T-helper 17 cell (primary cell): ENCODE results near the gene SETBP1. TPM values are rescaled to one million over a fixed set of nuclear protein-coding genes. Genes with fewer than 3 reads are reported as not detected.

Source experiments
- ATAC-seq: fragments of 150-1000 bp; cut with Tn5 transposase; 2 replicates; pipeline ENCODE4 v1.10.0; 2021; ENCODE audit warnings: mild to moderate bottlenecking, moderate library complexity
- DNase-seq, 3 donors: peaks; one replicate each; pipeline versions ENCODE4 v3.0.0 to v3.0.0-alpha.2; 2020 to 2021
- H3K9me3 ChIP-seq: one replicate; pipeline ENCODE4 v1.7.0; 2013; ENCODE audit warnings: low read length, mild to moderate bottlenecking; ENCODE audit not compliant: control insufficient read depth, poor library complexity, severe bottlenecking
- H3K27ac Mint-ChIP-seq: one replicate; pipeline ENCODE4 v1.8.0; 2022; ENCODE audit warnings: mild to moderate bottlenecking, moderate library complexity, mixed read lengths
- H3K27me3 Mint-ChIP-seq: one replicate; pipeline ENCODE4 v1.8.0; 2022; ENCODE audit warnings: mixed read lengths
- H3K36me3 Mint-ChIP-seq: one replicate; pipeline ENCODE4 v1.8.0; 2022; ENCODE audit warnings: low read depth, mixed read lengths
- H3K4me1 Mint-ChIP-seq: one replicate; pipeline ENCODE4 v1.8.0; 2022; ENCODE audit warnings: mild to moderate bottlenecking, mixed read lengths
- H3K4me3 Mint-ChIP-seq: one replicate; pipeline ENCODE4 v1.8.0; 2022; ENCODE audit warnings: mild to moderate bottlenecking, moderate library complexity, mixed read lengths
- total RNA-seq, 4 donors: library from RNA in 2 of 4; stranded (reverse) in 2 of 4; gene quantifications; one replicate each; pipeline ENCODE4 v1.2.3 and lab custom pipeline; 2022 to 2026

The SETBP1 gene
- total RNA-seq, 2 donors from 2014 or later: 0.83 to 3.6 TPM

- Mint-ChIP-seq H3K4me1 (no peaks in the 10 kb centered on the region), H3K27ac (no peak overlapping the region), H3K4me3 (no peak overlapping the region), H3K27me3 (peaks cover 52% of the 10 kb centered on the region), H3K36me3 (peaks cover 2% of the 10 kb centered on the region)
- ATAC-seq: no peak
- no peaks in the 10 kb centered on the region for H3K9me3 ChIP-seq
- no peak for DNase-seq
Measured at GRCh38 chr18:44655435-44655834, 25.3 kb upstream of the SETBP1 start.

GRCh38 chr18:44659771-44660170, 20.9 kb upstream of the SETBP1 start:
- Mint-ChIP-seq H3K36me3 (peaks cover 2% of the 10 kb centered on the region), H3K4me1 (no peaks in the 10 kb centered on the region), H3K27ac (no peak overlapping the region), H3K27me3 (peaks cover 51% of the 10 kb centered on the region), H3K4me3 (no peak overlapping the region)
- DNase-seq: no peak
- H3K9me3 ChIP-seq: no peaks in the 10 kb centered on the region
- ATAC-seq: no peak

GRCh38 chr18:44668270-44668975, 12.3 kb upstream of the SETBP1 start:
- no peaks in the 10 kb centered on the region for H3K9me3 ChIP-seq
- Mint-ChIP-seq H3K36me3 (no peaks in the 10 kb centered on the region), H3K27ac (no peak overlapping the region), H3K27me3 (peaks cover 68% of the 10 kb centered on the region), H3K4me3 (no peak overlapping the region), H3K4me1 (no peaks in the 10 kb centered on the region)
- no peak for DNase-seq
- ATAC-seq: no peak

- ATAC-seq (no peak), DNase-seq (no peak)
- Mint-ChIP-seq H3K36me3 (no peaks in the 10 kb centered on the region), H3K27ac (no peak overlapping the region), H3K4me3 (no peak overlapping the region), H3K27me3 (peaks cover 81% of the 10 kb centered on the region), H3K4me1 (no peaks in the 10 kb centered on the region)
- no peaks in the 10 kb centered on the region for H3K9me3 ChIP-seq
Measured at GRCh38 chr18:44671914-44672313, 8.8 kb upstream of the SETBP1 start.

DNA sequence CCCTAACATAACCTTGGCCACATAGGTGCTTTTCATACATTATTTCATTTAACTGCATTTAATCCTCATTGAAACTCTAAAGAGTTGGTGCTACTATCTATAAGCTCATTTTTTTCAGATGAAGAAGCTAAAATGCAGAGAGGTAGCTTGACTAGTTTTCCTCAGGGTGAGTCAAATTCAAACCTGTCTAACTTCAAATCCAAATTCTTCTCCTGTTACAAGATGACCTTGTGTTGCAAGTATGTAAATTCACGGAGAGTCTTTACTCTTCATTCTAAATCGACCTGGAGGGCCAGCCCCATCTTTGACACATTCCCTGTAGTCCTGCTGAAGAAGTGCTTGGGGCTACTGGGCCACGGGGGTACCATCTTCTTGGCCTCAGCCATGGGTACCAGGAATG, 8.2 kb upstream of the SETBP1 start:
- DNase-seq: no peak

GRCh38 chr18:44673256-44673880, 7.3 kb upstream of the SETBP1 start:
- H3K36me3 Mint-ChIP-seq: no peaks in the 10 kb centered on the region
- H3K9me3 ChIP-seq: no peaks in the 10 kb centered on the region
- H3K4me3 Mint-ChIP-seq: no peak overlapping the region
- peaks cover 78% of the 10 kb centered on the region for H3K27me3 Mint-ChIP-seq
- no peak overlapping the region for H3K27ac Mint-ChIP-seq
- no peak for ATAC-seq
- H3K4me1 Mint-ChIP-seq: peaks cover 2% of the 10 kb centered on the region
- DNase-seq: no peak

More for the DNA sequence above, 8.2 kb upstream of the SETBP1 start:
- no peak overlapping the region for H3K27ac Mint-ChIP-seq
- H3K27me3 Mint-ChIP-seq: peaks cover 78% of the 10 kb centered on the region
- peaks cover 1% of the 10 kb centered on the region for H3K4me1 Mint-ChIP-seq
- no peaks in the 10 kb centered on the region for H3K36me3 Mint-ChIP-seq
- H3K9me3 ChIP-seq: no peaks in the 10 kb centered on the region
- ATAC-seq: no peak
- no peak overlapping the region for H3K4me3 Mint-ChIP-seq

GRCh38 chr18:44677933-44678332, 2.8 kb upstream of the SETBP1 start:
- no peaks in the 10 kb centered on the region for H3K36me3 Mint-ChIP-seq
- peak overlapping the region; percentile 77 for H3K4me3 Mint-ChIP-seq
- H3K27ac Mint-ChIP-seq: no peak overlapping the region
- no peak for ATAC-seq
- H3K27me3 Mint-ChIP-seq: peaks cover 48% of the 10 kb centered on the region
- H3K4me1 Mint-ChIP-seq: peaks cover 9% of the 10 kb centered on the region
- no peaks in the 10 kb centered on the region for H3K9me3 ChIP-seq
- DNase-seq: no peak

DNA sequence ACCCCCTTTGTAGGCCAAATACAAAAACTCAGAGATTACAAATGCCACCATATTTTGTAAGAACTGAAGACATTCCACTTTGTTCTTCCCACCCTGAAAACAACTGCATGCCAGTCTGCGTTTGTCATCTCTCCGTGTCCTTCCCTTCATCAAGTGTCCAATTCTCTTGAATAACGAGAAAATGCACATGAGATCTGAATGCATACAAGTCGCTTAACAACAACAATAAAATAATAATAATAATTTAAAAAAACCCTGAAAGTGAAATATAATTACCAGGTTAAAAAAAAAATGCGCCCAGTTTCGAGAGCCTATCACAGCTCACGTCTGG, 2.0 kb upstream of the SETBP1 start:
- peak overlapping the region; percentile 77 for H3K4me3 Mint-ChIP-seq
- no peaks in the 10 kb centered on the region for H3K36me3 Mint-ChIP-seq
- H3K27me3 Mint-ChIP-seq: peaks cover 40% of the 10 kb centered on the region
- DNase-seq: no peak
- ATAC-seq: no peak
- no peak overlapping the region for H3K27ac Mint-ChIP-seq
- peaks cover 9% of the 10 kb centered on the region for H3K4me1 Mint-ChIP-seq
- H3K9me3 ChIP-seq: no peaks in the 10 kb centered on the region

DNA sequence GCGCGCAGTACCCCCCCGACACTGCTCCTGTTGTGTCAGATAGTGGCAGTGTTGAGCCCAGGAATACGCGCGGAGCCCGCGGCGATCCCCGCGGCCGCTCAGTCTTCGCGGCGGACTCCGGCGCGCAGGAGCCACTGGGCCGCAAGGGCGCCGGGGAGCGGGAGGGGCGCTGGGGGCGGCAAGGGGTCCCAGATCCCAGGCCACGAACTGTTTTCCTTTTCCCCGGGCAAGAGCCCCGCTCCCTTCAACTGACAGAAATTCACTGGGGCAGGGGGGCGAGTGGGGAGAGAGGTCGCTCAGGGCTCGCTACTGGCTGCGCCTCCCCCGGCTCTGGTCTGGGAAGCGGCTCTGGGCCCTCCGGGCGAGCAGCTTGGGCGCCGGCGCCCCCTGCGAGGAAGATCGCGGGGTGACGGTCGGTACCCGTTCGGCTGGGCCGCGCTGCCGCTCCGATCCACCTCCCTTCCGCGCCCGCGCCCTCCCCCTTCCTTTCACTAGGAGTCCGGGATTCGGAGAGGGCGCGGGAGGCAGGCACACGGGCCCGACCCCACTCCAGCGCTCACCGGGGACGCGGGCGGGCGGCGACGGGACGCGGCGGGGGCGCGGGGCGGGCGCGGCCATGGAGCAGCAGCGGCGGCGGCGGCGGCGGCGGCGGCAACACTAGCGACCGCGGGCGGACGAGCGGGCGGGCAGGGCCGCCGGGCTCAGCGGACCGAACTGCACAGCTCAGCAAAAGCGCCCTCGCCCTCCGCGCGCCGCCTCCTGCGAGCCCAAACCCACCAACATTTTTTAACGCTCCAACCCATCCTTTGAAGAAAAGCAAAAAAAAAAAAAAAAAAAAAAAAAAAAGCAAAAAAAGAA, 1.4 kb upstream of the SETBP1 start:
- Mint-ChIP-seq H3K4me1 (peaks cover 9% of the 10 kb centered on the region), H3K36me3 (no peaks in the 10 kb centered on the region), H3K27me3 (peaks cover 35% of the 10 kb centered on the region), H3K27ac (no peak overlapping the region), H3K4me3 (peak overlapping the region; percentile 77)
- no peaks in the 10 kb centered on the region for H3K9me3 ChIP-seq
- ATAC-seq (peak; percentile 93), DNase-seq (peak; percentile 27 to 59 (median 39))

- Mint-ChIP-seq H3K27ac (no peak overlapping the region), H3K36me3 (no peaks in the 10 kb centered on the region), H3K27me3 (peaks cover 30% of the 10 kb centered on the region), H3K4me1 (peaks cover 9% of the 10 kb centered on the region), H3K4me3 (no peak overlapping the region)
- peak in 1 of 3 donors; percentile 4 for DNase-seq
- peak; percentile 17 for ATAC-seq
- H3K9me3 ChIP-seq: no peaks in the 10 kb centered on the region
Measured at GRCh38 chr18:44679914-44680272, 795 bp upstream of the SETBP1 start.

- no peak overlapping the region for H3K4me3 Mint-ChIP-seq
- H3K4me1 Mint-ChIP-seq: peaks cover 9% of the 10 kb centered on the region
- no peak overlapping the region for H3K27ac Mint-ChIP-seq
- peaks cover 28% of the 10 kb centered on the region for H3K27me3 Mint-ChIP-seq
- no peaks in the 10 kb centered on the region for H3K9me3 ChIP-seq
- H3K36me3 Mint-ChIP-seq: no peaks in the 10 kb centered on the region
- DNase-seq: no peak
- ATAC-seq: no peak
Measured at GRCh38 chr18:44681076-44681970, 635 bp downstream of the SETBP1 start.

DNA sequence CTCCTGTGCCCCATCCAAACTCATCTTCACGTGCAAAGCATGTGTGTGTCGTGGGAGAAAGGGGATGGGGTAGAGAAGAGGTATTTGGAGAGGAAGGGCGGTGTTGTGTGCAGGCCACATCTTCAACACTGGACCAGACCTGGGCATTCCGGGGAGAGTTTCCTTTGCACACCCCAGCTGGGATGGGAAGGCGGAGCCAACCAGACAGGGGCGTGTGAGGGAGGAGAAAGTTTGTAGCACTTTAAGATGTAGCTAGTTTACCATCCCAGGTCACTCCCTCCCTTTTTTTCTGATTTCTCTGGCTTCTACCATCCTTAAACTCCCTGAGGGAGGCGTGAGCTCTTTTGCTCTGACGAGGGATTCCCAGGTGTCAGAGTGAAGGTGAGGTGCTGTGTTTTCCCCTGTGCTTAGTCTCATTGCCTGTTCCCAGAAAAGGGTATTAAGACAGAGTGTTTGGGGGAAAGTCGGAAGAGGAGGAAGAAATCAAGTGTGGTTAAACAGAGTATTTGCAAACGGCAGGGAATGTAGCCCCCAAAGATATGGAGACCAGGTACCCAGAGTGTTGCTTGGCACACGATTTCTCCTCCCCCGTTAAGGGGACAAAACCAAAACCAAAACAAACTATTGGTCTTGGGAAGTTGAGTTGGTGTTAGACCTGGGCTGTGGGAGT, 1.6 kb downstream of the SETBP1 start:
- H3K4me3 Mint-ChIP-seq: no peak overlapping the region
- peaks cover 27% of the 10 kb centered on the region for H3K27me3 Mint-ChIP-seq
- H3K27ac Mint-ChIP-seq: no peak overlapping the region
- H3K4me1 Mint-ChIP-seq: peaks cover 9% of the 10 kb centered on the region
- no peaks in the 10 kb centered on the region for H3K9me3 ChIP-seq
- no peaks in the 10 kb centered on the region for H3K36me3 Mint-ChIP-seq
- DNase-seq (no peak), ATAC-seq (no peak)
